ENCODE results near the gene PYGO2.
"Not testable (repeated sequence)": the region's sequence is repeated elsewhere in the genome, so short reads cannot be mapped to it uniquely, and the experiment has no call there.

Gene PYGO2

GRCh38 chr1:154999571-155000410 is 38.2 kb upstream of the PYGO2 start:
- peak; percentile 61 for DNase-seq

- peak; percentile 77 for DNase-seq
These were observed 37.4 kb upstream of the PYGO2 start for GRCh38 chr1:154998818-154999570.

GRCh38 chr1:154998201-154998780 is 36.7 kb upstream of the PYGO2 start:
- peak; percentile 6 for DNase-seq

- peak; percentile 5 for DNase-seq
These were observed 35.6 kb upstream of the PYGO2 start for GRCh38 chr1:154996966-154997701.

GRCh38 chr1:154995301-154995983 is 33.9 kb upstream of the PYGO2 start:
- DNase-seq = peak; percentile 9

- no peak for DNase-seq
These were observed 33.0 kb upstream of the PYGO2 start for GRCh38 chr1:154994591-154994990.

- no peak for DNase-seq
These were observed 32.6 kb upstream of the PYGO2 start for GRCh38 chr1:154994269-154994587.

- DNase-seq = no peak
These were observed 32.1 kb upstream of the PYGO2 start, which contains the start of gene LENEP for GRCh38 chr1:154993572-154994268. Gene LENEP (plus strand): TSS chr1:154993586. CDS start chr1:154993608, 22 bp downstream.

- no peak for DNase-seq
These were observed 31.4 kb upstream of the PYGO2 start for GRCh38 chr1:154992721-154993571.

- DNase-seq = no peak
These were observed 28.7 kb upstream of the PYGO2 start for GRCh38 chr1:154990276-154990675.

GRCh38 chr1:154989195-154989860 is 27.7 kb upstream of the PYGO2 start:
- DNase-seq = no peak

- no peak for DNase-seq
These were observed 26.7 kb upstream of the PYGO2 start for GRCh38 chr1:154988058-154988954.

- DNase-seq = no peak
These were observed 25.7 kb upstream of the PYGO2 start for GRCh38 chr1:154987326-154987725.

- DNase-seq = not testable (repeated sequence)
These were observed 25.2 kb upstream of the PYGO2 start for GRCh38 chr1:154986736-154987135.

- no peak for DNase-seq
These were observed 22.3 kb upstream of the PYGO2 start for GRCh38 chr1:154983776-154984466.

GRCh38 chr1:154982897-154983648 is 21.5 kb upstream of the PYGO2 start, which contains the start of gene FLAD1:
Gene FLAD1 (plus strand): TSS chr1:154983344. CDS start chr1:154983695, 351 bp downstream.
- peak; percentile 96 for DNase-seq

- DNase-seq = no peak
These were observed 20.8 kb upstream of the PYGO2 start for GRCh38 chr1:154982341-154982740.

GRCh38 chr1:154978360-154978759 is 16.8 kb upstream of the PYGO2 start:
- no peak for DNase-seq

Data from activated naive CD4-positive, alpha-beta T cell treated with anti-CD3 and anti-CD28 coated beads, Interleukin-2, amount 50 U/mL, for 16 hours (primary cell).